ENCODE data around the gene PRKN.

Gene PRKN

GRCh38 chr6:162712694-162713093 lies 14.9 kb downstream of the PRKN start:
- TF ChIP-seq, protein P1, sequence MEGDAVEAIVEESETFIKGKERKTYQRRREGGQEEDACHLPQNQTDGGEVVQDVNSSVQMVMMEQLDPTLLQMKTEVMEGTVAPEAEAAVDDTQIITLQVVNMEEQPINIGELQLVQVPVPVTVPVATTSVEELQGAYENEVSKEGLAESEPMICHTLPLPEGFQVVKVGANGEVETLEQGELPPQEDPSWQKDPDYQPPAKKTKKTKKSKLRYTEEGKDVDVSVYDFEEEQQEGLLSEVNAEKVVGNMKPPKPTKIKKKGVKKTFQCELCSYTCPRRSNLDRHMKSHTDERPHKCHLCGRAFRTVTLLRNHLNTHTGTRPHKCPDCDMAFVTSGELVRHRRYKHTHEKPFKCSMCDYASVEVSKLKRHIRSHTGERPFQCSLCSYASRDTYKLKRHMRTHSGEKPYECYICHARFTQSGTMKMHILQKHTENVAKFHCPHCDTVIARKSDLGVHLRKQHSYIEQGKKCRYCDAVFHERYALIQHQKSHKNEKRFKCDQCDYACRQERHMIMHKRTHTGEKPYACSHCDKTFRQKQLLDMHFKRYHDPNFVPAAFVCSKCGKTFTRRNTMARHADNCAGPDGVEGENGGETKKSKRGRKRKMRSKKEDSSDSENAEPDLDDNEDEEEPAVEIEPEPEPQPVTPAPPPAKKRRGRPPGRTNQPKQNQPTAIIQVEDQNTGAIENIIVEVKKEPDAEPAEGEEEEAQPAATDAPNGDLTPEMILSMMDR (IDR thresholded peaks at IDR 0.05; ENCODE audit: low read length, missing control alignments): no peak
- no peak for DNase-seq (ENCODE audit: low read depth)
- no peak overlapping the region for H3K4me3 ChIP-seq (replicated peaks; ENCODE audit: low read depth, low read length)

GRCh38 chr6:162711376-162711775 lies 16.2 kb downstream of the PRKN start:
- no peak overlapping the region for H3K4me3 ChIP-seq (replicated peaks; ENCODE audit: low read depth, low read length)
- no peak for DNase-seq (ENCODE audit: low read depth)
- TF ChIP-seq, protein P1 (IDR thresholded peaks at IDR 0.05; ENCODE audit: low read length, missing control alignments): no peak

DNA sequence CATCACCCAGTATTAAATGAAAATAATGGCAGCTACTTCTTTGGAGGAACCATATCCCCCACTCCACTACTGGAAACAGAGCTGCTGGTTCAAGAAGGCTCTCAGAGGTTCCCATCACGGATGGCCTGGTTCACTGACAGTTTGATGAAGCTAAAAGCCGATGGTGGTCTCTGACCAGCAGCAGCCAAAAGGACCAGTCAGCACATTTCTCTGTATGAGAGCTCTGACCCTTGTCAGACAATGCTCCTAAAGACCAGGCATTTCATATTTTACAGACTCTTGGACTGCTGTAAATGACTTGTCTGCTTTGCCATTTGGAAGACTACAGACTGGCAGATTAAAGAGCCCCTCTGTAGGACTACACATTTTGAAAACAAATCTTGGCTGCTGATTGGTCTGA lies 16.6 kb downstream of the PRKN start:
- H3K4me3 ChIP-seq (replicated peaks; ENCODE audit: low read depth, low read length): no peak overlapping the region
- DNase-seq (ENCODE audit: low read depth): no peak
- TF ChIP-seq, protein P1 (IDR thresholded peaks at IDR 0.05; ENCODE audit: low read length, missing control alignments): no peak

GRCh38 chr6:162710419-162710818 lies 17.1 kb downstream of the PRKN start:
- TF ChIP-seq, protein P1 (IDR thresholded peaks at IDR 0.05; ENCODE audit: low read length, missing control alignments): no peak
- DNase-seq (ENCODE audit: low read depth): no peak
- H3K4me3 ChIP-seq (replicated peaks; ENCODE audit: low read depth, low read length): no peak overlapping the region

DNA sequence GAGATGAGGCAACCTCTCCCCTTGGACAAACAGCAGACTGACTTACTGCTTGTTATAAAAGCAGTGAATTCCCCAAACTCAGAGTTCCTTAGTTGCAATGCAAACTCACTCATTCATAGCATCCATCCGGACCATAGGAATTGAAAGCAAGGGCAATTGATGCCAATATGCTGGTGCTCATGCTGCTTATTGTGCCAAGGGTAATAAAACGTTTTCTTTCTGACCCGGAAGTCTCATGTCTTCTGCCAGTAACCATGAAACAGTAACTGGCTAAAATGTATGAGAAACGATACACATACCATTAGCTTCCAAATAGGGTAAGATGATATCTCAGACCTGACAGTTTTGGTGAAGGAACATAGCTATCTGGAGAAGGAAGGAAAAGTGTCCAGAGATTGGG lies 18.1 kb downstream of the PRKN start:
- TF ChIP-seq, protein P1 (IDR thresholded peaks at IDR 0.05; ENCODE audit: low read length, missing control alignments): no peak
- H3K4me3 ChIP-seq (replicated peaks; ENCODE audit: low read depth, low read length): no peak overlapping the region
- no peak for DNase-seq (ENCODE audit: low read depth)

DNA sequence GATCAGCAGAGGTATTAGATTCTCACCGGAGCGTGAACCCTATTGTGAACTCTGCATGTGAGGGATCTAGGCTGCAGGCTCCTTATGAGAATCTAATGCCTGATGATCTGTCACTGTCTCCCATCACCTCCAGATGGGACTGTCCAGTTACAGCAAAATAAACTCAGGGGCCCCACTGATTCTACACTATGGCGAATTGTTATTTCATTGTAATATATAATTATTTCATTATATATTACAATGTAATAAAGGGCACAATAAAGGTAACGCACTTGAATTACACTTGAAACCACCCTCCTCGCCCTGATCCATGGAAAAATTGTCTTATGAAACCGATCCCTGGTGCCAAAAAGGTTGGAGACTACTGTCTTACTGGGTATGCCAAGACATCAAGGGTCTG lies 18.6 kb downstream of the PRKN start:
- TF ChIP-seq, protein P1 (IDR thresholded peaks at IDR 0.05; ENCODE audit: low read length, missing control alignments): no peak
- no peak for DNase-seq (ENCODE audit: low read depth)
- H3K4me3 ChIP-seq (replicated peaks; ENCODE audit: low read depth, low read length): no peak overlapping the region

DNA sequence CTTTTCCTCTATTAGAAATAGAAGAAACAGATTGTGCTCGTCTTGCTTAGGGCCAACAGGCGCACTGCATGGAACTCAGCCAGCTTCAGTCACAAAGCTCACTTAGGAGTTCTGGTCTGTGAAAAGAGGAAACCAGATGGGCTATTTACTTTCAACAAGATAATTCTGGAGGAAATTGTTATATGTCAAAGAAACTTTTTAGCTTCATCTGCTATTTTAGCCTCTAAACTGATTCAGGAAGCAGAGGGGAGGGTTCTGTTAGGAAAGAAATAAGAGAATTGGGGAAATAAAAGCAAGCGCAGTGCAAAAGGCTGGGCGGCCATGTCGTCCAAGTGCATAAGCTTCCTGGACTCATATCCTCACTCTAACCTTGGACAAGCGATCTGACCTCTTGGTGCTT lies 21.3 kb downstream of the PRKN start:
- peak; percentile 27 for DNase-seq (ENCODE audit: low read depth)
- H3K4me3 ChIP-seq (replicated peaks; ENCODE audit: low read depth, low read length): no peak overlapping the region
- TF ChIP-seq, protein P1 (IDR thresholded peaks at IDR 0.05; ENCODE audit: low read length, missing control alignments): no peak
